ENCODE data around the gene CAPN13.

The CAPN13 gene

GRCh38 chr2:30761226-30761625 is 46.0 kb downstream of the CAPN13 start:
- DNase-seq, result no peak

GRCh38 chr2:30759481-30759880 is 47.8 kb downstream of the CAPN13 start:
- no peak for DNase-seq

- no peak for DNase-seq
These were observed 49.0 kb downstream of the CAPN13 start for GRCh38 chr2:30758191-30758651.

- no peak for DNase-seq
These were observed 49.5 kb downstream of the CAPN13 start for GRCh38 chr2:30757749-30758148.

GRCh38 chr2:30756971-30757370 is 50.3 kb downstream of the CAPN13 start:
- DNase-seq, result no peak

GRCh38 chr2:30756051-30756719 is 51.1 kb downstream of the CAPN13 start:
- DNase-seq, result no peak

- no peak for DNase-seq
These were observed 53.6 kb downstream of the CAPN13 start for GRCh38 chr2:30753630-30754029.

- DNase-seq, result no peak
These were observed 54.4 kb downstream of the CAPN13 start for GRCh38 chr2:30752811-30753210.

- DNase-seq, result no peak
These were observed 60.0 kb downstream of the CAPN13 start for GRCh38 chr2:30747206-30747605.

GRCh38 chr2:30744823-30745222 is 62.4 kb downstream of the CAPN13 start:
- no peak for DNase-seq

GRCh38 chr2:30741576-30741975 is 65.7 kb downstream of the CAPN13 start:
- DNase-seq, result no peak

GRCh38 chr2:30738141-30738911 is 68.9 kb downstream of the CAPN13 start:
- DNase-seq, result no peak

- DNase-seq, result no peak
These were observed 70.0 kb downstream of the CAPN13 start for GRCh38 chr2:30737326-30737610.

GRCh38 chr2:30736461-30737325 is 70.6 kb downstream of the CAPN13 start:
- no peak for DNase-seq

GRCh38 chr2:30733876-30734520 is 73.2 kb downstream of the CAPN13 start:
- DNase-seq, result no peak

GRCh38 chr2:30732876-30733275 is 74.4 kb downstream of the CAPN13 start:
- DNase-seq, result no peak

GRCh38 chr2:30732376-30732775 is 74.9 kb downstream of the CAPN13 start:
- no peak for DNase-seq

- no peak for DNase-seq
These were observed 75.5 kb downstream of the CAPN13 start for GRCh38 chr2:30731706-30732105.

GRCh38 chr2:30730736-30731647 is 76.3 kb downstream of the CAPN13 start:
- DNase-seq, result no peak

- DNase-seq, result no peak
These were observed 78.2 kb downstream of the CAPN13 start for GRCh38 chr2:30729031-30729430.

GRCh38 chr2:30722936-30723725 is 84.1 kb downstream of the CAPN13 start:
- no peak for DNase-seq
